Measurements from ENCODE around the gene PPARG.
"Not testable (repeated sequence)": the region's sequence is repeated elsewhere in the genome, so short reads cannot be mapped to it uniquely, and the experiment has no call there.

The PPARG gene

DNA sequence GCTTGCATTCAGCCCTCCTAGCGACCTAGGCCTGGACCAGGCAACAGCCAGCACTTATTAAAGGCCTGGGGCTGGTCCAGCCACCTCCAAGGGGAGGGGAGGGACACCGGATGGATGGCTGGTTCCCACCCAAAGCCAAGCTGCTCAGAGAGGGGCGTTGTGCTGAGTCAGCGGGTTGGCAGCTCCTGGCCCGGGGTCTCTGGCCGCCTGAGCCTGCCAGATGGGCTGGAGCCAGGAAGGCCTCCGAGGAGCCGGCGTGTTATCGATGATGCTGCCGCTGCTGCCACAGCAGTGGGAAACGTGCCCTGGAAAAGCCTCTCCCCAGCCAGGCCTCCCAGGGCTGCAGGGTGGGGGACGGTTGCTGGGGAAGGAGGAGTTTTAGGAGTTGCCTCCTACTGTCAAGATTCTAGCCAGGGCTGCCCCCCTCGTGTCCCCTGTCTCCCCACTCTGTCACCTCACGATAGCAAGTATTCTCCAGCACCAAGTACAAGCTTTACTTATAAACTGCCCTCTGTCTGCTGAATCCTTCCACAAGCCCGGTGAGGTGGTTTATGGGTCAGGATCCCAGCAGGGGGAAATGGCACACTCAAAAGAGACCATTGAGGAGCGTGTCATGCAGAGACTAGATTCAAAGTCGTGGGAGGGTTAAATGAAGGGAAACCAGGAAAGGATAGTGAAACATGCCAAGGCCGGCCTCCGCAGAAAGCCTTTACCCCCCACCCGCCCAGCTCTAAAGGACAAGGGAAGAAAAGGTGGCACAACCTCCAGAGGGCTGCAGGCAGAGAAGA is 152.3 kb downstream of the PPARG start:
- peaks cover 23% of the 10 kb centered on the region for H3K27me3 Mint-ChIP-seq
- DNase-seq (no peak), ATAC-seq (no peak)
- no peak overlapping the region for H3K4me3 Mint-ChIP-seq
- H3K9me3 Mint-ChIP-seq: no peaks in the 10 kb centered on the region
- H3K27ac Mint-ChIP-seq: no peak overlapping the region
- H3K4me1 Mint-ChIP-seq: no peaks in the 10 kb centered on the region

DNA sequence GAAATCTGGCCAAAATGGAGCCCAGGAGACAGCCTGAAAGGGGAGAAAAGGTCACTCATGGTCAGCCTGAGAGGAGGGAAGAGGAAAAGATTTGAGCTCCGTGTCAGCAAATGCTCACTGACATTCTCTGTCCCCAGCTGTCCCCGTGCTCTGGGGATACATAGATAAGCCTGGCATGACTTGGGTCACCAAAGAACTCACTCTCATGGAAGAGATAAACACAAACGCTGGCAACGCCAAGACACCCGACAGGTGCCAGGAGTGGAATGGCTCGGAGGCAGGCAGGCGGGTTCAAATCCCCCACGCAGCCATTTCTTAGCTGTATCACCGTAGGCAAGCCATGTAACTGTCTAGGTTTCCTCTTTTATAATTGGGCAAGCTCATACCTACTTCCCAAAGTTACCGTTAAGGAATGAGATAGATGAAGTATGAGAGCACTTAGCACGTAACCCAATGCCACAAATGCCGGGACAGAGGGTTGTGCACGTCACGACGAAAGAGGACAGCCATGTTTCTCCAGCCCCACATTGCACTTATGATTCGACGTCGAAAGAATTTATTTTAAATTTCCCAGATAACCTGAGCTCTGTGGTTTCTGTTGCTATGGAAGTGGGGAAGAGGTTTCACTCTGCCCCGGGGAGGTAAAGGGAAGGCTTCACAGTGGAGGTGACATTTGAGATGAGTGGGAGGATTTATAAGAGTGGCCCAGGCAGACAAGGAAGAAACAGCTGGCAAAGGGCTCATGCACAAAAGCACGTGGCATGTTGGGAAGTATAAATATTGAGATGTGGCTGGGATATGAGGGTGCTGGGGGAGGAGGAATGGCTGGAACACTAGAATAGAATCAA is 154.0 kb downstream of the PPARG start:
- peaks cover 10% of the 10 kb centered on the region for H3K27me3 Mint-ChIP-seq
- peak overlapping the region in 1 of 2 donors; percentile 18 for H3K27ac Mint-ChIP-seq
- no peak for ATAC-seq
- DNase-seq: no peak
- H3K4me1 Mint-ChIP-seq: no peaks in the 10 kb centered on the region
- no peak overlapping the region for H3K4me3 Mint-ChIP-seq
- H3K9me3 Mint-ChIP-seq: no peaks in the 10 kb centered on the region

DNA sequence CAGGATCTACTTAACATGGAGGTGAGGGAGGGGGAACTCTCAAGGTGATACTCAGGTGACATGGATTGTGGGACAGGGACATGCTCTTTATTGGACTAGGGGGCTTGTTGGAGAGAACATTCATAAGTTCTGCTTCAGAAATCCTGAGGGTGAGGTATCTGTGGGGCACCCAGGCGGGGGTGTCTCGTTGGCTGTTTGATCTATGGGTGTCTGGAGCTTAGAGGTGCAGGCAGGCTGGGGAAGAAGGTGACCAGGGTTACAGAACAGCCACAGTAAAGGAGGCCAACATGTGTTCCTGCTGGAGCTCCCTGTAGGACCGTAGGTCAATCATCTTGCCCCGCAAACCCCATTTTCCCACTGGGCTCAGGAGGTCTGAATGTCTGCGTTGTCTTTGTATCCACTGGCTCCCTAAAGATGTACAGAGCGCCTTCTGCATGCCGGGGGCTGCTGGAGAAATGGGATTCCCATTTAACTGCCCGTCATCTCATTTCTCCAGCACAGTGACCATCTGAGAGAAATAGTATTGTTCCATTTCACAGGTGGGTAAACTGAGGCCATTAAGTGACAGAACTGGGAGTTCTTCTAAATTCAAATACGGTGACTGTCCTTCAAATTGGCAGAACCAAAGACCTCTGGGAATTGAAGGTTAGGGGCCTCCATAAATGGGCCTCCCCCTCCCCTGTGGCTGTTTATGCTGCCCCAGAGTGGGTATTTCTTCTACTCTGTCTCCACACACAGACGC is 155.1 kb downstream of the PPARG start:
- H3K4me1 Mint-ChIP-seq: no peaks in the 10 kb centered on the region
- no peak overlapping the region for H3K4me3 Mint-ChIP-seq
- H3K9me3 Mint-ChIP-seq: no peaks in the 10 kb centered on the region
- DNase-seq (no peak), ATAC-seq (no peak)
- H3K27ac Mint-ChIP-seq: no peak overlapping the region
- H3K27me3 Mint-ChIP-seq: peaks cover 10% of the 10 kb centered on the region

DNA sequence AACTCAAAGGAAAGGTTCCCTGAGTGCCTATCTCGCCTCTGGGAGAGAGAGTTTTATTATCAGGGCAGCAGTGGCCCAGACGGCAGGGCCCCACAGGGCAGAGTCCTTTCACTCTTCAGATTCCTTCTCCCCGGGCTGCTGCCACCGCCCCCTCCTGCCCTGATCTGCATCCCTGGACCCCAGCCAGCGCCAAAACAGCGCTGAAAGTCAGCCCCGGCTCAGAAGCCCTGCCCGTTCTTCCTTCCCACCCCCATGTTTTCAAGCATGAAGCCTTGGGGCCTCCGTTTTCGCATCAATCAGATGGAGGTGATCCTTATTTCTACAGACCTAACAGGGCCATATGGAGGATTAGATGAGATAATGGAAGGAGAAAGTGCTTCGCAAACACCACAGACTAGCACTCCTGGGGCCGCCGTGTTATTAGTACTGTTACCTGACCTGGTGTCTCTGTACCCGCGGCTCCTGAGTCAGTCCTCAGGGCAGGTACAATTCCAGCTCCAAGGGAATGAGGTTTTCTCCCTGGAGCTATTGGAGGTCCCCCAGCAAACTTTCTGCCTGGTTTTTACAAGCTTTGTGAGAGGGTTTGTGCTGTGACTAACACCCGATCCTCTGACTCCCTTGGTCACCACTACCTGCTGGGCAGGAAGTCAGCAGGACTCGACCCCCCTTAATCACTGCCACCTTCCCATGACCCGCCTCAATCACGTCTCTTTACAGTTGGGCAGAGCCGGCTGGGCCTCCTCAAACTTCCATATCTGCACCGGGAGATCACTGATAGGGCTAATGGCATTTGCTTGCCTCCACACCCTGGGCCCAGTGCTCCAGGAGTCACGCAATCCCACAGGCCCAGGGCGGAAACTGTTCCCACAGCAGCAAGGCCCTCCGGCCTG is 156.0 kb downstream of the PPARG start:
- Mint-ChIP-seq H3K27ac (peak overlapping the region in 1 of 2 donors; percentile 29), H3K4me3 (no peak overlapping the region), H3K4me1 (no peaks in the 10 kb centered on the region), H3K9me3 (no peaks in the 10 kb centered on the region), H3K27me3 (peaks cover 10% of the 10 kb centered on the region)
- ATAC-seq (no peak), DNase-seq (no peak)

DNA sequence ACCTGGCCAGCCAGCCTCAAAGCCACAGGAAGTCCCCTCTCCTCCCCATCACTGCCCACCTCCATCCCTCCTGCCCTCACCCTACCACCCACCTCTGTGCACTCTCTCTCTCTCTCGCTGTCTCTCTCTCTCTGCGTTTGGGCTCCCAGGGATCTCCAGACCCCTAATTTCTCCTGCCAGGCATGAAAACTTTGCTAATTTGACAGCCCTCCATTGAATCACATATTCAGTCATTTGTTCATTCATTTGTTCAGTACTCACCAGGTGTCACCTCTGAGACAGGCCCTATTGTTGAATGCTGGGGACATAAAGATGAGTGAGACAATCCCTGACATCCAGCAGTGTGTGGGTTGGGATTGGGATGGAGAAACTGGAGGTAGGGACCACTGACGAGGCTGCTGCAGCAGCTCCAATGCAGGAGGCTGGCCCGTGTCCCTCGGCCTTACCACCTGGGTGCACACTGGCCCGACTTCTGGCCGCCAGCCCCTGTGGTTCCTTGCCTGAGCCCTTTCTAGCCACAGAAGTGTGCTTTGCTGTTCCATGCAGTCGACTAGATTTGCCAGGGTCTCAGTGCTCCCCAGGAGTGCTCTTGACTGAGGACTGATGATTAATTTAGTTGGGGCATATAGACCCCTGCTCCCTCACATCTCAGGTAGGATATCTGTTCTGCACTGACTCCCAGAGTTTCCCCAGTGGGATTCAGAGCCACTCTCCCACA is 156.8 kb downstream of the PPARG start:
- H3K27ac Mint-ChIP-seq: peak overlapping the region in 1 of 2 donors; percentile 86

DNA sequence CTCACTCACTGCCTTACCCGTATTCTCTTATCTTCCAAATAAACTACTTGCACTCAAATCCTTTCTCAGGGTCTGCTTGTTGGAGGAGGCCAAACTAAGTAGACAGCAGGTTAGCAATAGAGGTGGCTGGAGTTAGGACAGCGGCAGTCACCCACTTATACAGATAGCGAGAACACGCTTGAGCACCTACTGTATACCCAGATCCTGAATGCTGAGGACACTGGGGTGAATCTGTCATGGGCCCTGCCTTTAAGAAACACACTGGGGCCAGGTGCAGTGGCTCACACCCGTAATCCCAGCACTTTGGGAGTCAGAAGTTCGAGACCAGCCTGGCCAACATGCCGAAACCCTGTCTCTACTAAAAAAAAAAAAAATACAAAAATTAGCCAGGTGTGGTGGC is 157.4 kb downstream of the PPARG start:
- Mint-ChIP-seq H3K4me3 (no peak overlapping the region), H3K9me3 (no peaks in the 10 kb centered on the region), H3K27ac (peak overlapping the region in 1 of 2 donors; percentile 86), H3K4me1 (no peaks in the 10 kb centered on the region), H3K27me3 (peaks cover 10% of the 10 kb centered on the region)
- DNase-seq (no peak), ATAC-seq (no peak)

More for the DNA sequence above, 156.8 kb downstream of the PPARG start:
- H3K27me3 Mint-ChIP-seq: peaks cover 10% of the 10 kb centered on the region
- H3K9me3 Mint-ChIP-seq: no peaks in the 10 kb centered on the region
- no peaks in the 10 kb centered on the region for H3K4me1 Mint-ChIP-seq
- ATAC-seq (no peak), DNase-seq (no peak)
- H3K4me3 Mint-ChIP-seq: no peak overlapping the region

DNA sequence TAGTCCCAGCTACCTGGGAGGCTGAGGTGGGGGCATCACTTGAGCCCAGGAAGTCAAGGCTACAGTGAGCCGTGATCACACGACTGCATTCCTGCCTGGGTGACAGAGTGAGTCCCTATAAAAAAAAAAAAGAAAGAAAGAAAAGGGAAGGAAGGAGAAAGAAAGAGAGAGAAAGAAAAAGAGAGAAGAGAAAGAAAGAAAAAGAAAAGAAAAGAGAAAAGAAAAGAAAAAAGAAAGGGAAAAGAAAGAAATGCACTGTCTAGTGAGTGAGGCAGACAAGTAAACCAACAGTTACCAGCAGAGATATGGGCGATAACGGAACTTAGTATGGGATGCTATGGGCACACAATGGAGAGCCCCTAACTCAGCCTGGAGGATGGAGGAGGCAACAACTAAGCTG is 158.2 kb downstream of the PPARG start:
- H3K27ac Mint-ChIP-seq: peak overlapping the region in 1 of 2 donors; percentile 76

DNA sequence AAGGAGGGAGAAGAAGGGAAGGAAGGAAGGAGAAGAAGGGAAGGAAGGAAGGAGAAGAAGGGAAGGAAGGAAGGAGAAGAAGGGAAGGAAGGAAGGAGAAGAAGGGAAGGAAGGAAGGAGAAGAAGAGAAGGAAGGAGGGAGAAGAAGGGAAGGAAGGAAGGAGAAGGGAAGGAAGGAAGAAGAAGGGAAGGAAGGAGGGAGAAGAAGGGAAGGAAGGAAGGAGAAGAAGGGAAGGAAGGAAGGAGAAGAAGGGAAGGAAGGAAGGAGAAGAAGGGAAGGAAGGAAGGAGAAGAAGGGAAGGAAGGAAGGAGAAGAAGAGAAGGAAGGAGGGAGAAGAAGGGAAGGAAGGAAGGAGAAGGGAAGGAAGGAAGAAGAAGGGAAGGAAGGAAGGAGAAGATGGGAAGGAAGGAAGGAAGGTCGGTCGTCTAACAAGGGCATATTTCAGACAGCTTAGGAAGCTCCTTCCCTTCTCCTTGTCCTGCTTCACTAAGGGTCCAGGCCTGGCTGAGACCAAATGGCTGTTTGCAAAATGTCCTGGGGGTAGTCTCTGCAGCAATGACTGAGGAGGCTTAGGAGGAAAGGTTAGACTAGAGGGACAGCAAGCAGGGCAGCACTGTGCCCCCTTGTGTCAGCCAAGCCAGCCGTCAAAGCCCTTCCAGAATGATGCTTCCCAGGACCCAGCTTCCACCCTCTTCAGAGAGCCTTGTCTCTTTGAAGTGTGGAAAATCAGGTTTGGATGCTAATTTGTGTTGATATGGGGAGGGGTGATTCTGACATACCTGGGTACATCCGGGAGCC is 159.7 kb downstream of the PPARG start:
- DNase-seq, H3K9me3 Mint-ChIP-seq, H3K4me1 Mint-ChIP-seq, H3K4me3 Mint-ChIP-seq, ATAC-seq, H3K27me3 Mint-ChIP-seq, H3K27ac Mint-ChIP-seq: not testable (repeated sequence)

More for the DNA sequence above, 158.2 kb downstream of the PPARG start:
- no peak for ATAC-seq
- H3K27me3 Mint-ChIP-seq: peaks cover 10% of the 10 kb centered on the region
- no peaks in the 10 kb centered on the region for H3K4me1 Mint-ChIP-seq
- no peak overlapping the region for H3K4me3 Mint-ChIP-seq
- no peaks in the 10 kb centered on the region for H3K9me3 Mint-ChIP-seq
- DNase-seq: no peak

DNA sequence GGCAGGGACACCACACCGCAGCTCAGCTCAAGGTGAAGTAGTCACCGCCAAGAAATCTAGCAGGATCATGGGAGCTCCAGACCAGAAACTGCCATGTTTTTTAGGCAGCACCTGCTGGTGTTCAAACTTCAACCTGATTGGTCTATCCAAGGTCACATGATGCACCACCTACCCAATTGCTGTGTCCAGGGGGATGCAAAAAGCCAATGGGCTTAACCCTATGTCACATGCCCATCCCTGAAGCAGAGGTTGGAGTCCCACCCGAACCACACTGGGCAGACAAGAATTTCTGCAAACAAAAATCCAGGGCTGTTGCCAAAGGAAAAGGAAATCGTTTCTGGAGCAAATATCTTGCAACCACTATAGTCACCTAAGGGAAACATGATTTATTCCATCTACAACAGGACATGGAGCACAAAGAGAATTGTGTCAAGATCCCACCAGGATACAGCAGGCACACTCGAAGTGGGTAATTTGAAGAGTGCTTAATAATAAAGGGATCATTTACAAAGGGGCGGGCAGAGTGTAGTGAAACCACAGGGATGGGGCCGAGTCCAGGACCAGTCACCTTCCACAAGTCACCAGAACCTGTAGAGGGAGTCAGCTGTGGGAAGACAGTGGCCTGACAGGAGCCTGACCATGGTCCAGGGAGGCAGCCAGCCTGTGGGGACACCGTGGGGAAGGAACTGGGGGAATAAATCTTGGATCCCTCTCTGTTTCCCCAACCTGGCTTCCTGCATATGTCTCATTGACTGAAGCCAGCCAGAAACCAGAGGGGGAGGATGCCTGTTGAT is 161.2 kb downstream of the PPARG start:
- Mint-ChIP-seq H3K4me1 (no peaks in the 10 kb centered on the region), H3K27ac (no peak overlapping the region), H3K4me3 (no peak overlapping the region), H3K27me3 (no peaks in the 10 kb centered on the region), H3K9me3 (no peaks in the 10 kb centered on the region)
- DNase-seq (no peak), ATAC-seq (no peak)

DNA sequence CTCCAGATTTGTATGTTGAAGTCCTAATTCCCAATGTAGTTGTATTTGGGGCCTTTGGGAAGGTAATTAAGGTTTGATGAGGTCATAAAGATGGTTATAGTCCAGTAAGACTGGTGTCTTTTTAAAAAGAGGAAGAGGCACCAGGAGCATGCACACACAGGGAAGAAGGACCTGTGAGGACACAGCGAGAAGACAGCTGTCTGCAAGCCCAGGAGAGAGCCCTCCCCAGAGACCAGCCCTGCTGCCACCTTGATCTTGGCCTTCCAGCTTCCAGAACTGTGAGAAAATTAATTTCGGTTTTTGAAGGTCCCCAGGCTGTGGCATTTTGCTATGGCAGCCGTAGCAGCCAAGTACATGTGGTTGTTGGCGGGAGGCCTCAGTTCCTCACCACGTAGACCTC is 162.6 kb downstream of the PPARG start:
- no peaks in the 10 kb centered on the region for H3K4me1 Mint-ChIP-seq

DNA sequence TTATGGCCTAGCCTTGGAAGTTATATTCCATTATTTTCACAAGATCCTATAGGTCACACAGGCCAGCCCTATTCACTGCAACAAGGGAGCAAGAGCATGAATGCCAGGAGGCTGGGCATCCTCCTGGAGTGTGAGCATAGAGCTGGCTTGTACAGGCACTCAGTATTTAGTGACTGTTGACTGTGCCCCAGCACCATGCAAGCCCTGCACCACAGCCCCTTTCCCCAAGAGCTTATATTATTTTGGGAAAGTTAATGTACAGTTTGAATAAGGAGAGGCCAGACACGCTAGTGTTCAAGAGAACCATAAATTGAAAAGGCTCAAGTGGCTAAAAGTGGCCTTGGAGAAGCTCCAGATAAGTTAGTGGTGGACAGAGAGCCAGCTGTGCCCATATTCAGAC is 163.1 kb downstream of the PPARG start:
- ATAC-seq: no peak
- no peaks in the 10 kb centered on the region for H3K9me3 Mint-ChIP-seq
- no peaks in the 10 kb centered on the region for H3K4me1 Mint-ChIP-seq
- H3K27ac Mint-ChIP-seq: no peak overlapping the region
- no peaks in the 10 kb centered on the region for H3K27me3 Mint-ChIP-seq
- no peak for DNase-seq
- H3K4me3 Mint-ChIP-seq: no peak overlapping the region

More for the DNA sequence above, 162.6 kb downstream of the PPARG start:
- DNase-seq: no peak
- no peaks in the 10 kb centered on the region for H3K27me3 Mint-ChIP-seq
- H3K4me3 Mint-ChIP-seq: no peak overlapping the region
- no peak overlapping the region for H3K27ac Mint-ChIP-seq
- no peak for ATAC-seq
- no peaks in the 10 kb centered on the region for H3K9me3 Mint-ChIP-seq

DNA sequence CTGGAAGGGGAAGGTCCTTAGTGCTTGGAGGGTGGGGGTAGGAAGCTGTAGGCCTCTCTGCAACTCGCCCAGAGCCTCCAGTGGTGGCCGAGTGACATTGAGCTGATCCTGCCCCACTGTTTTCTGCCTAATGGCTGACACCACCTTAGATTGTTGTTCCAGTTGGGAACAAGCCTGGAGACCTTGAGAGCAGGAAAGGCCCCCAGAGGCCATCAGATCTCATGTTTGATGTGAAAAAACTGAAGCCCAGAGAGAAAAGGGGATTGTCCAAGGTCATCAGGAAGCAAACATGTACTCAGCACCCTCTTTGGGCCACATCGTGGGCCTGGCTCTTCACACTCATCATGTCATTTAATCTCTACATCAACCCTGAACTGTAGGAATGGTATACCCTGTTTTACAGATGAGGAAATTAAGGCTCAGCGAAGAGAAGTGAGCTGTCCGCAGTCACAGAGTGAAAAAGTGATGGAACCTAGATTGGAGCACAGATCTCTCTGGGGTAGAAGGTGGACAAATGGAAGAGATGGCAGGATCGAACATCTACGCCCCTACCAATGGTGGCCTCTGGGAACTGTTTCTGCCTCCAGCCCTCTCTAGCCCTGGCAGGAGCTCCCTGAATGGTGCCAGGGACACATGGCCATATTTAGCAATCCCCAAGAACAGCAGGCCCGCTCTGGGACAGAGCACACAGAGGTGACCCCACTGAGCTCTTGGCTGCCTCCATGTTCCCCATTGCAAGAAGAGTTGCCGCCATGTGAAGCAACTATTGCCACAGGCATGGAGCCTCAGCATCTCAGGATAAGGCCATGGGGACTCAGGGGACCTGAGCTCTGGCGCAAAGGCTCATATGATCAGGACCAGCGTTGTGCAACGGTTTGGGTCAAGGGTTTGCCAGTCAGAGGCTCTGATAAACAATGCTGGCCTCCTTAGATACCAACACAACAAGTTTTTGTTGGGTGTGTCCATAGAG is 163.8 kb downstream of the PPARG start:
- DNase-seq (no peak), ATAC-seq (no peak)
- Mint-ChIP-seq H3K9me3 (no peaks in the 10 kb centered on the region), H3K27me3 (no peaks in the 10 kb centered on the region), H3K27ac (no peak overlapping the region), H3K4me3 (no peak overlapping the region), H3K4me1 (no peaks in the 10 kb centered on the region)

Measured in stimulated activated naive CD8-positive, alpha-beta T cell treated with anti-CD3 and anti-CD28 coated beads, Interleukin-15, amount 100 ng/mL, for 72 hours (primary cell).